Kidney (tissue), 14 donors: Measurements from ENCODE around the gene ZCCHC17. TPM values are rescaled to one million over a fixed set of nuclear protein-coding genes. Genes with fewer than 3 reads are reported as not detected.

Experiments used
- DNase-seq, 5 donors: peaks; one replicate each; pipeline ENCODE4 v3.0.0-alpha.2; 2013 to 2020
- FAIRE-seq: peaks from 2 replicates; lab custom pipeline; 2012; peaks lifted over from hg19 to GRCh38; lab: Jason Lieb, UNC
- H3K27ac ChIP-seq, 2 donors: one replicate each; pipeline ENCODE4 v1.7.0; 2013; ENCODE audit warnings: low read depth in 2 of 2, low read length in 2 of 2, inconsistent platforms in 1 of 2
- H3K27me3 ChIP-seq: one replicate; pipeline ENCODE4 v1.7.1; 2013; ENCODE audit warnings: low read length, inconsistent platforms; ENCODE audit not compliant: control insufficient read depth, insufficient read depth
- H3K36me3 ChIP-seq, 3 donors: one replicate each; pipeline versions ENCODE4 v1.7.0 to v1.7.1; 2013; ENCODE audit warnings: low read length in 3 of 3, control low read depth in 1 of 3, inconsistent platforms in 1 of 3; ENCODE audit not compliant: insufficient read depth in 3 of 3, control insufficient read depth in 2 of 3
- H3K4me1 ChIP-seq, 3 donors: one replicate each; pipeline versions ENCODE4 v1.7.0 to v1.7.1; 2013; ENCODE audit warnings: low read length in 3 of 3, inconsistent platforms in 1 of 3, low read depth in 1 of 3; ENCODE audit not compliant: control insufficient read depth in 2 of 3, insufficient read depth in 2 of 3
- H3K4me3 ChIP-seq, 3 donors: one replicate each; pipeline versions ENCODE4 v1.7.0 to v1.8.1; 2013; ENCODE audit warnings: low read length in 3 of 3, control low read depth in 1 of 3, inconsistent platforms in 1 of 3
- H3K9ac ChIP-seq, 3 donors: one replicate each; pipeline versions ENCODE4 v1.7.0 to v1.7.1; 2013; ENCODE audit warnings: low read length in 3 of 3, control low read depth in 1 of 3, inconsistent platforms in 1 of 3
- H3K9me3 ChIP-seq, 3 donors: one replicate each; pipeline versions ENCODE4 v1.7.0 to v1.7.1; 2013; ENCODE audit warnings: low read length in 3 of 3, control low read depth in 1 of 3, inconsistent platforms in 1 of 3; ENCODE audit not compliant: control insufficient read depth in 2 of 3, insufficient read depth in 1 of 3
- intact Hi-C: fragments of 100-400 bp; cut with DNase I; formaldehyde crosslinking; loops from one replicate; pipeline ENCODE4 v1.11.1; 2022
- polyA plus RNA-seq: library from polyadenylated mRNA; stranded (reverse); fragments of 350-450 nt; fragmentation: Illumina TruSeq; extraction: RNeasy Lipid Tissue Mini Kit (QIAGEN cat#74804); gene quantifications from one replicate; pipeline ENCODE4 v1.2.3, GENCODE V29; 2014; ENCODE audit warnings: low read depth, low replicate concordance; ENCODE audit not compliant: insufficient read depth
- total RNA-seq: library from RNA; stranded (reverse); fragmentation: NEBNext Ultra II Directional; extraction: Animal tissue kit (Norgen Biotek cat#: 25700); gene quantifications from one replicate; pipeline ENCODE4 v1.2.1, GENCODE V29; 2021
- TF ChIP-seq, protein P1 (sequence below): IDR thresholded peaks from 3 replicates; pipeline ENCODE4 v1.5.1; 2012; ENCODE audit warnings: mild to moderate bottlenecking, moderate library complexity, borderline replicate concordance; ENCODE audit not compliant: insufficient read depth; ENCODE audit errors: extremely low read depth
- donor health status: control.
- donor health status: control.
- donor health status: control.
- donor health status: control.
- donor health status: control.
- donor health status: DM: yes; HTN: yes; CAD: no.
- donor health status: Normal renal cell carcinoma (clear cell type).

The ZCCHC17 gene
- total and polyA plus RNA-seq, 2 donors from 2014 or later: 27.5 to 42.0 TPM

DNA sequence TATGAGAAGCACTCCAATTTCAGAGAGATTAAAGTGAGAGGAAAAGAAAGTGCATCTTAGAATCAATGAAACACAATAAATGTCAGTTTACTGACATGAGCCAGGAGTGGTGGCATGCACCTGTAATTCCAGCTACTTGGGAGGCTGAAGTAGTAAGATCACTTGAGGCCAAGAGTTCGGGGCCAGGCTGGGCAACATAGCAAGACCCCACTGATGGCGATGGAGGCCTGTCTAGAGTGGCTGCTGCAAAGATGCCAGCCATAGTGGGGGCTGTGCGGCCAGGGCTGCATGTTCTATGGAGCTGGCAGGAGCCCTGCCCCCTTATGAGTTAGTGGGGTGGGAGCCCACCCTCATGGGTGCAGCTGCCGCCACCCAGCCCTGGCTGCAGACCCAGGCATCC is 27.3 kb downstream of the ZCCHC17 start:
- H3K27ac ChIP-seq: no peak overlapping the region
- no peak overlapping the region for H3K9ac ChIP-seq
- FAIRE-seq: no peak
- H3K9me3 ChIP-seq: no peaks in the 10 kb centered on the region
- no peak overlapping the region for H3K4me3 ChIP-seq
- intact Hi-C loops: no loop called here
- TF ChIP-seq, protein P1, sequence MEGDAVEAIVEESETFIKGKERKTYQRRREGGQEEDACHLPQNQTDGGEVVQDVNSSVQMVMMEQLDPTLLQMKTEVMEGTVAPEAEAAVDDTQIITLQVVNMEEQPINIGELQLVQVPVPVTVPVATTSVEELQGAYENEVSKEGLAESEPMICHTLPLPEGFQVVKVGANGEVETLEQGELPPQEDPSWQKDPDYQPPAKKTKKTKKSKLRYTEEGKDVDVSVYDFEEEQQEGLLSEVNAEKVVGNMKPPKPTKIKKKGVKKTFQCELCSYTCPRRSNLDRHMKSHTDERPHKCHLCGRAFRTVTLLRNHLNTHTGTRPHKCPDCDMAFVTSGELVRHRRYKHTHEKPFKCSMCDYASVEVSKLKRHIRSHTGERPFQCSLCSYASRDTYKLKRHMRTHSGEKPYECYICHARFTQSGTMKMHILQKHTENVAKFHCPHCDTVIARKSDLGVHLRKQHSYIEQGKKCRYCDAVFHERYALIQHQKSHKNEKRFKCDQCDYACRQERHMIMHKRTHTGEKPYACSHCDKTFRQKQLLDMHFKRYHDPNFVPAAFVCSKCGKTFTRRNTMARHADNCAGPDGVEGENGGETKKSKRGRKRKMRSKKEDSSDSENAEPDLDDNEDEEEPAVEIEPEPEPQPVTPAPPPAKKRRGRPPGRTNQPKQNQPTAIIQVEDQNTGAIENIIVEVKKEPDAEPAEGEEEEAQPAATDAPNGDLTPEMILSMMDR: no peak
- DNase-seq: no peak
- peaks cover 2 to 3% (median 2%) of the 10 kb centered on the region in 3 donors for H3K36me3 ChIP-seq
- H3K4me1 ChIP-seq: no peaks in the 10 kb centered on the region
- no peaks in the 10 kb centered on the region for H3K27me3 ChIP-seq

DNA sequence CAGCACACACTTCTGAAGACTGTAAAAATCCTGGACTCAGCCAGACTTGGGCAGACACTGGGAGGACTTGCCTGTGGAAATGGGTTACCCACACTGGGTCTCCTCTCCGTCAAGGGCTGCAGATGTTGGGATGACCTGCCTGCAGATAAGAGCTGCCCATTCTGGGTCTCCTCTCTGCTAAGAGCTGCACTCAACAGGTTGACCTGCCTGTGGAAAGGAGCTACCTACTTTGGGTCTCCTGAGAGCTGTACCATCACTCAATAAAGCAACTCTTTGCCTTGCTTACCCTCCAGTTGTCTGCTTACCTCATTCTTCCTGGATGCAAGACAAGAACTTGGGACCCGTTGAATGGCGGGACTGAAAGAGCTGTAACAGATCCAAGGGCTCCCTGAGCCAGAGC is 28.2 kb downstream of the ZCCHC17 start:
- Histone ChIP-seq H3K27me3 (no peaks in the 10 kb centered on the region), H3K4me1 (no peaks in the 10 kb centered on the region), H3K9ac (no peak overlapping the region), H3K4me3 (no peak overlapping the region), H3K36me3 (peaks cover 0 to 2% (median 0%) of the 10 kb centered on the region in 3 donors), H3K9me3 (no peaks in the 10 kb centered on the region), H3K27ac (no peak overlapping the region)
- FAIRE-seq: no peak
- intact Hi-C loops: no loop called here
- no peak for DNase-seq
- TF ChIP-seq, protein P1: no peak

DNA sequence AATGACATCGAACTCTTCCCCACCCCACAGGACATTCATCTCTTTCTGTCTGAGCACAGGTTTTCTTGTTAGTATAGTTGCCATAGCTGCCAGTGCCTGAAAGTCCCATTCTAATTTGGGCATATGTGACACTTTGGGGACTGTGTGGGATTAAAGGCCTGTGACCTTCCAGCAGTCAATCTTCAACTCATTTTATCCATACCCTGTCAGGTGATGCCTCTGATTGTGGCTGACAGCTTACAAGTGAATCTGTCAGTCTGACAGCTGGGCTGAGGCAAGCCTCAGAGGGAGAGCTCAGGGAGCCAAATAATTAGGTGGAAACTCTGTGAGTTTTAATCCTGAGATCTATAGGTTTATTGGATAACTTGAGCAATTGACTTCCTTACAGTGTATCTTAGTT is 29.6 kb downstream of the ZCCHC17 start:
- Histone ChIP-seq H3K9me3 (no peaks in the 10 kb centered on the region), H3K9ac (no peak overlapping the region), H3K36me3 (no peaks in the 10 kb centered on the region), H3K27ac (no peak overlapping the region), H3K4me3 (no peak overlapping the region), H3K27me3 (no peaks in the 10 kb centered on the region), H3K4me1 (no peaks in the 10 kb centered on the region)
- intact Hi-C loops: no loop called here
- DNase-seq (peak in 1 of 5 donors; percentile 9), FAIRE-seq (no peak)
- TF ChIP-seq, protein P1: no peak

DNA sequence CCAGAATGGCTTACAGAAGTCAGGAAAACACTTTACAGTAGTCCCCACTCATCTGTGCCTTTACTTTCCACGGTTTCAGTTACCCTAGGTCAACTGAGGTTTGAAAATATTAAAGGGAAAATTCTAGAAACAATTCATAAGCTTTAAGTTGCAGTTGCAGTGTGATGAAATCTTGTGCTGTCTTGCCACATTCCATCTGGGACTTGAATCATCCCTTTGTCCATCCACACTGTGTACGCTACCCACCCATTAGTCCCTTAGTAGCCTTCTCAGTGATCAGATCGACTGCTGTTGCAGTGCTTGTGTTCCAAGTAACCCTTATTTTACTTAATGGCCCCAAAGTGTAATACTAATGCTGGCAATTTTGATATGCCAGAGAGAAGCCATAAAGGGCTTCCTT is 30.5 kb downstream of the ZCCHC17 start:
- H3K4me1 ChIP-seq: no peaks in the 10 kb centered on the region
- H3K9me3 ChIP-seq: no peaks in the 10 kb centered on the region
- no peaks in the 10 kb centered on the region for H3K27me3 ChIP-seq
- FAIRE-seq: no peak
- H3K27ac ChIP-seq: no peak overlapping the region
- H3K36me3 ChIP-seq: no peaks in the 10 kb centered on the region
- H3K4me3 ChIP-seq: no peak overlapping the region
- no peak overlapping the region for H3K9ac ChIP-seq
- TF ChIP-seq, protein P1: no peak
- no peak for DNase-seq
- intact Hi-C loops: no loop called here
